ENCODE data around the gene AUTS2.

DNA sequence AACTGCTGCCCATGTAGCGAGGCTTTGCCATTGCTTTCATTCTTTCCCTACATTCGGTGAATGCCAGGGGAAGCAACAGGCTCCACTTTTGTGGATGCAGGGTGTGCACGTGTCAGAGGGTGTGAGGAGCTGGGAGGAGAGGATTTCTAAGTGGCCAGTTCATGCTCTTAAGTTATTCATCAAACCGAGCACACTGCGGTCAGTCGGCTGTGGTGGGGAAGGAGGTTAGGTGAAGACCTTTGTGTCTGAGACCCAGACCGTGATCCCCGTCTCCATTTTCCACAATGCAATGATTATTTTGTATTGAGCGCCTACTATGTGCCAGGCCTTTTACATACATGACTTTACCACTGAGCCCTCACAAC lies 1095.0 kb downstream of the AUTS2 start:
- TF ChIP-seq, protein P1, sequence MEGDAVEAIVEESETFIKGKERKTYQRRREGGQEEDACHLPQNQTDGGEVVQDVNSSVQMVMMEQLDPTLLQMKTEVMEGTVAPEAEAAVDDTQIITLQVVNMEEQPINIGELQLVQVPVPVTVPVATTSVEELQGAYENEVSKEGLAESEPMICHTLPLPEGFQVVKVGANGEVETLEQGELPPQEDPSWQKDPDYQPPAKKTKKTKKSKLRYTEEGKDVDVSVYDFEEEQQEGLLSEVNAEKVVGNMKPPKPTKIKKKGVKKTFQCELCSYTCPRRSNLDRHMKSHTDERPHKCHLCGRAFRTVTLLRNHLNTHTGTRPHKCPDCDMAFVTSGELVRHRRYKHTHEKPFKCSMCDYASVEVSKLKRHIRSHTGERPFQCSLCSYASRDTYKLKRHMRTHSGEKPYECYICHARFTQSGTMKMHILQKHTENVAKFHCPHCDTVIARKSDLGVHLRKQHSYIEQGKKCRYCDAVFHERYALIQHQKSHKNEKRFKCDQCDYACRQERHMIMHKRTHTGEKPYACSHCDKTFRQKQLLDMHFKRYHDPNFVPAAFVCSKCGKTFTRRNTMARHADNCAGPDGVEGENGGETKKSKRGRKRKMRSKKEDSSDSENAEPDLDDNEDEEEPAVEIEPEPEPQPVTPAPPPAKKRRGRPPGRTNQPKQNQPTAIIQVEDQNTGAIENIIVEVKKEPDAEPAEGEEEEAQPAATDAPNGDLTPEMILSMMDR (IDR thresholded peaks at IDR 0.05; ENCODE audit: low read length) = no peak
- TF ChIP-seq EZH2 (IDR thresholded peaks at IDR 0.05; ENCODE audit: borderline replicate concordance, low read length) = no peak

All from OCI-LY1 (cell line).